IMR-90 (cell line): ENCODE measurements around the gene SOX6. TPM values are rescaled to one million over a fixed set of nuclear protein-coding genes. Genes with fewer than 3 reads are reported as not detected.
"Not testable (repeated sequence)": the region's sequence is repeated elsewhere in the genome, so short reads cannot be mapped to it uniquely, and the experiment has no call there.

Experiments
- ATAC-seq: fragments of 200-7000 bp; cut with Tn5 transposase; 2 replicates; pipeline ENCODE4 v1.9.1; 2020; ENCODE audit warnings: low read depth, mild to moderate bottlenecking, moderate library complexity
- BruUV-seq: library from RNA; stranded (reverse); fragments of 400-500 nt; replicated peaks from 2 replicates; lab custom pipeline; 2021; lab: Mats Ljungman, UMichigan
- CTCF ChIA-PET: fragments of 300-600 bp; formaldehyde crosslinking; extraction: SDS; loops from one replicate; lab custom pipeline; 2021; ENCODE audit warnings: antibody characterized with exemption; lab: Yijun Ruan, JAX
- POLR2A ChIA-PET: fragments of 300-600 bp; sonication (Branson Sonifier 250); formaldehyde crosslinking; loops from one replicate; lab custom pipeline; 2022; ENCODE audit warnings: antibody characterized with exemption; ENCODE audit not compliant: unreplicated experiment; lab: Charles Lee
- DNase-seq: peaks from one replicate; pipeline ENCODE4 v3.0.0; 2013
- H2AFZ ChIP-seq: replicated peaks from 2 replicates; pipeline ENCODE3; 2013; ENCODE audit warnings: low read length, mild to moderate bottlenecking; ENCODE audit not compliant: poor library complexity
- H2AK5ac ChIP-seq: 2 replicates; pipeline ENCODE4 v1.6.1; 2013; ENCODE audit warnings: low read depth, low read length, inconsistent platforms
- H2AK9ac ChIP-seq: replicated peaks from 2 replicates; pipeline ENCODE3; 2013; ENCODE audit warnings: mild to moderate bottlenecking, low read depth, low read length, moderate library complexity; ENCODE audit not compliant: poor library complexity
- H2BK120ac ChIP-seq: 2 replicates; pipeline ENCODE4 v1.6.1; 2013; ENCODE audit warnings: low read depth, low read length, inconsistent platforms
- H2BK15ac ChIP-seq: 3 replicates; pipeline ENCODE4 v1.6.1; 2013; ENCODE audit warnings: low read depth, low read length, inconsistent platforms
- H2BK20ac ChIP-seq: 2 replicates; pipeline ENCODE4 v1.6.1; 2013; ENCODE audit warnings: low read depth, mild to moderate bottlenecking, inconsistent platforms, low read length, moderate library complexity
- H2BK5ac ChIP-seq: 2 replicates; pipeline ENCODE4 v1.6.1; 2013; ENCODE audit warnings: mild to moderate bottlenecking, low read depth, low read length, inconsistent platforms; ENCODE audit not compliant: poor library complexity, severe bottlenecking
- H3K14ac ChIP-seq: replicated peaks from 2 replicates; pipeline ENCODE4 v1.6.1; 2013; ENCODE audit warnings: low read depth, low read length, inconsistent platforms
- H3K18ac ChIP-seq: 2 replicates; pipeline ENCODE4 v1.6.1; 2013; ENCODE audit warnings: low read depth, low read length, control low read depth
- H3K23ac ChIP-seq: 2 replicates; pipeline ENCODE4 v1.6.1; 2013; ENCODE audit warnings: low read depth, low read length, inconsistent platforms
- H3K27ac ChIP-seq: 2 replicates; pipeline ENCODE4 v1.5.1; 2013; ENCODE audit warnings: mild to moderate bottlenecking, control low read depth, low read length; ENCODE audit not compliant: insufficient read depth
- H3K27me3 ChIP-seq: 2 replicates; pipeline ENCODE4 v1.6.1; 2013; ENCODE audit warnings: low read length; ENCODE audit not compliant: control insufficient read depth, insufficient read depth
- H3K36me3 ChIP-seq: 2 replicates; pipeline ENCODE4 v1.6.1; 2013; ENCODE audit warnings: low read length, mixed read lengths; ENCODE audit not compliant: control insufficient read depth, insufficient read depth
- H3K4ac ChIP-seq: 2 replicates; pipeline ENCODE4 v1.6.1; 2013; ENCODE audit warnings: low read depth, low read length, inconsistent platforms
- H3K4me1 ChIP-seq: 2 replicates; pipeline ENCODE4 v1.6.1; 2013; ENCODE audit warnings: low read length, mixed read lengths; ENCODE audit not compliant: control insufficient read depth, insufficient read depth
- H3K4me2 ChIP-seq: 2 replicates; pipeline ENCODE4 v1.6.1; 2013; ENCODE audit warnings: low read depth, mild to moderate bottlenecking, control low read depth, low read length, moderate library complexity
- H3K4me3 ChIP-seq: 2 replicates; pipeline ENCODE4 v1.5.1; 2013; ENCODE audit warnings: low read depth, mild to moderate bottlenecking, control low read depth, low read length, moderate library complexity; ENCODE audit not compliant: insufficient read depth
- H3K56ac ChIP-seq: 2 replicates; pipeline ENCODE4 v1.6.1; 2013; ENCODE audit warnings: low read length, inconsistent platforms; ENCODE audit not compliant: insufficient read depth; ENCODE audit errors: extremely low read depth
- H3K79me1 ChIP-seq, 2 experiments: 2 replicates each; pipeline ENCODE4 v1.6.1; 2013; ENCODE audit warnings: low read length in 2 of 2, inconsistent platforms in 1 of 2, low read depth in 1 of 2
- H3K9ac ChIP-seq: 2 replicates; pipeline ENCODE4 v1.6.1; 2013; ENCODE audit warnings: low read depth, low read length, control low read depth
- H3K9me1 ChIP-seq: 2 replicates; pipeline ENCODE4 v1.6.1; 2013; ENCODE audit warnings: low read length, inconsistent platforms; ENCODE audit not compliant: insufficient read depth
- H3K9me3 ChIP-seq: 2 replicates; pipeline ENCODE4 v1.6.1; 2013; ENCODE audit warnings: low read length; ENCODE audit not compliant: control insufficient read depth, insufficient read depth
- H4K20me1 ChIP-seq: 2 replicates; pipeline ENCODE4 v1.6.1; 2013; ENCODE audit warnings: low read length, inconsistent platforms; ENCODE audit not compliant: insufficient read depth
- H4K5ac ChIP-seq: 2 replicates; pipeline ENCODE4 v1.6.1; 2013; ENCODE audit warnings: mild to moderate bottlenecking, low read depth, low read length, control low read depth
- H4K8ac ChIP-seq, 2 experiments: 2 replicates each; pipeline ENCODE4 v1.6.1; 2013; ENCODE audit warnings: low read depth in 2 of 2, low read length in 2 of 2, control low read depth in 1 of 2, inconsistent platforms in 1 of 2
- H4K91ac ChIP-seq: 2 replicates; pipeline ENCODE4 v1.6.1; 2013; ENCODE audit warnings: low read depth, low read length, inconsistent platforms; ENCODE audit not compliant: insufficient read depth
- WGBS, 2 experiments: methylation state at CpG; one replicate each; pipeline versions ENCODE4 v1.1.5 to v1.1.7; 2013; ENCODE audit warnings: missing lambda C conversion rate in 2 of 2; ENCODE audit not compliant: insufficient read length in 1 of 2; ENCODE audit errors: extremely low coverage in 2 of 2; 5-methylcytosine and 5-hydroxymethylcytosine counted together
- dilution Hi-C: fragments of 300-500 bp; cut with HindIII; formaldehyde crosslinking; loops from one replicate; pipeline ENCODE4 v1.14.3; 2018; ENCODE audit warnings: low sequenced_read_pairs; ENCODE audit not compliant: unreplicated experiment
- in situ Hi-C: fragments of 300-500 bp; cut with MboI; formaldehyde crosslinking; loops from 3 replicates; pipeline ENCODE4 v1.14.3; 2019; ENCODE audit warnings: low sequenced_read_pairs, inconsistent platforms, mixed read lengths
- intact Hi-C: fragments of 100-400 bp; cut with micrococcal nuclease; formaldehyde crosslinking; loops from 2 replicates; pipeline ENCODE4 v1.10.0; 2022
- polyA plus RNA-seq, 3 experiments: library from polyadenylated mRNA; depleted of rRNA; stranded (reverse); fragments of >200 nt; gene quantifications; 2 replicates each; pipeline ENCODE4 v1.2.3, GENCODE V29; 2012; ENCODE audit warnings: low replicate concordance in 1 of 3
- total RNA-seq: library from RNA; depleted of rRNA; stranded (reverse); fragments of >200 nt; gene quantifications from 2 replicates; pipeline ENCODE4 v1.2.3, GENCODE V29; 2012

Gene SOX6
- total and polyA plus RNA-seq, 2 of the 4 experiments (the other 2 are of a cell fraction) = 1.7 to 7.7 TPM

DNA sequence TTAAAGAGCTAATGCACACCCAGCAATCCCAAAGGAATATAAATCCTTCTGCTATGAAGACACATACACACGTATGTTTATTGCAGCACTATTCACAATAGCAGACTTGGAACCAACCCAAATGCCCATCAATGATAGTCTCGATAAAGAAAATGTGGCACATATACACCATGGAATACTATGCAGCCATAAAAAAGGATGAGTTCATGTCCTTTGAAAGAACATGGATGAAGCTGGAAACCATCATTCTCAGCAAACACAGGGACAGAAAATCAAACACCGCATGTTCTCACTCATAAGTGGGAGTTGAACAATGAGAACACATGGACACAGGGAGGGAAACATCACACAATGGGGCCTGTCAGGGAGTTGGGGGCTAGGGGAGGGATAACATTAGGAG is 19.3 kb upstream of the SOX6 start:
- CTCF ChIA-PET = interaction anchor here (0.6 kb wide), 1 partner anchor 14 kb away, joined by 4 read pairs; no protein-coding TSS in a partner anchor
- WGBS, 2 experiments = no CpG with 5 or more reads among the region's 3 CpGs
- intact Hi-C loops = not testable (repeated sequence)

More for the DNA sequence above, 19.3 kb upstream of the SOX6 start:
- H2AK5ac ChIP-seq, H3K27me3 ChIP-seq, in situ Hi-C loops, H3K18ac ChIP-seq, H2BK15ac ChIP-seq, dilution Hi-C loops, H2BK5ac ChIP-seq, H3K4me3 ChIP-seq, H4K5ac ChIP-seq, DNase-seq, H3K27ac ChIP-seq, H4K8ac ChIP-seq, H3K4ac ChIP-seq, H3K4me1 ChIP-seq, ATAC-seq, H3K14ac ChIP-seq, H3K9me3 ChIP-seq, H2BK20ac ChIP-seq, H4K91ac ChIP-seq, H3K4me2 ChIP-seq, H3K9ac ChIP-seq, H3K36me3 ChIP-seq, H3K23ac ChIP-seq, H3K79me1 ChIP-seq, H3K56ac ChIP-seq, H3K9me1 ChIP-seq, H2AK9ac ChIP-seq, BruUV-seq, H2BK120ac ChIP-seq, POLR2A ChIA-PET, H4K20me1 ChIP-seq, H2AFZ ChIP-seq: not testable (repeated sequence)
